Bone marrow (tissue), 2 donors: ENCODE measurements around the gene GFRA4.
"Not testable (repeated sequence)": the region's sequence is repeated elsewhere in the genome, so short reads cannot be mapped to it uniquely, and the experiment has no call there.

ENCODE experiments used
- DNase-seq, 2 donors: peaks; one replicate each; lab custom pipeline; 2025; lab: John Stamatoyannopoulos, UW

The GFRA4 gene

GRCh38 chr20:3615171-3615840 lies 47.9 kb downstream of the GFRA4 start:
- not testable (repeated sequence) for DNase-seq

- DNase-seq = no peak
Observed at GRCh38 chr20:3614466-3614865, 48.7 kb downstream of the GFRA4 start.

- DNase-seq = no peak
Observed at GRCh38 chr20:3613821-3614440, 49.3 kb downstream of the GFRA4 start.

DNA sequence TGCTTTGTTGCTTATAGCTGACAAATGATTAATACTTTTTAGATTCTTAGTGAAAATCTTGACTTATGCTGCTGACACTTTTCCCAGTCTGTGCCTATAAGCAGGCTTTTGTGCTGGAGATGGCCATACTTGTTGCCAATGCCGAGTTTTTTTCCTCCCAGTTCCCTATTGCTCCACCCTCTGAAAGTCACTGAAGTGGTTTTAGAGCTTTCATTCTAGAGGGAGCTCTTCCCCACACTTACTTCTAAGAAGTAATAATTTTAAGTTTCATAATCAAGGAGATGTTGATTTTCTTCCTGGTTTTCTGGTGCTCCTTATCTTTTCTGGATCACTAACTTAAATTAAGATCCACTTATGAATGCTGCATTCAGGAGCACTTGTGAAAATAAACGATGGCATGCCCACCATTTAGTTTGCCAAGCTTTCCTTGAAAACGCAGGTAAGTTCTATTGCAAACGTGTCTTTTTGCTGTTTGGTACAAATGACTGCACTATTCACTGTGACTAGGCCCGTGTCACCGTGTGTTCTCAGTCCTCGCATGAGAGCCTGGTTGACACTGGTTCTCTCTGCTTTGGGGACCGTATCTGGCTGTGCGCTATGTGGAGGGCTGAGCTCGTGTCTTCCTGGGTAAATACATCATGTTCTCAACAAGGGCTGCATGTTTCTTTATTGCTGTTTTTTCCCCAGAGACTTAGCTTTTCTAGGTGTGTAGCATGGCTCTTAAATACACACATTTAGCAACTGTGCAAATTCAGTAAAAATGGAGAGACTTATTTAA lies 50.2 kb downstream of the GFRA4 start:
- no peak for DNase-seq

- no peak for DNase-seq
Observed at GRCh38 chr20:3611901-3612300, 51.3 kb downstream of the GFRA4 start.
